Measurements from ENCODE around the gene TTC33. TPM values are rescaled to one million over a fixed set of nuclear protein-coding genes. Genes with fewer than 3 reads are reported as not detected.
"Not testable (repeated sequence)": the region's sequence is repeated elsewhere in the genome, so short reads cannot be mapped to it uniquely, and the experiment has no call there.

The TTC33 gene
- total and polyA plus RNA-seq, 7 donors: 11.0 to 38.5 (median 25.3) TPM

GRCh38 chr5:40733879-40734563, 21.7 kb downstream of the TTC33 start:
- intact Hi-C loops (cut with DNase I): loop anchor here in 1 of 2 donors (10.0 kb wide), 1 partner anchor 1019 kb away; no protein-coding TSS in a partner anchor
- Histone ChIP-seq H3K4me1 (peaks cover 13% of the 10 kb centered on the region), H3K27me3 (ENCODE audit: insufficient read depth in 3 of 3, low read length in 2 of 3) (no peaks in the 10 kb centered on the region), H3K9me3 (no peaks in the 10 kb centered on the region), H3K4me3 (no peak overlapping the region), H3K36me3 (ENCODE audit: insufficient read depth in 1 of 2, low read depth in 1 of 2) (peaks cover 0 to 6% of the 10 kb centered on the region in 2 donors), H3K27ac (no peak overlapping the region)
- WGBS, 3 donors: 37 to 46% (median 39%) methylated on average over 3 of the region's 3 CpGs
- ATAC-seq: peak in 1 of 4 donors; percentile 47
- TF ChIP-seq CTCF (IDR thresholded peaks at IDR 0.05): no peak
- no peak for DNase-seq

- H3K27me3 ChIP-seq (ENCODE audit: insufficient read depth in 3 of 3, low read length in 2 of 3): no peaks in the 10 kb centered on the region
- peaks cover 13% of the 10 kb centered on the region for H3K4me1 ChIP-seq
- intact Hi-C loops (cut with DNase I): loop anchor here in 1 of 2 donors (10.0 kb wide), 1 partner anchor 1019 kb away; no protein-coding TSS in a partner anchor
- H3K4me3 ChIP-seq: no peak overlapping the region
- DNase-seq: no peak
- H3K36me3 ChIP-seq (ENCODE audit: insufficient read depth in 1 of 2, low read depth in 1 of 2): peaks cover 0 to 7% of the 10 kb centered on the region in 2 donors
- 80 to 93% (median 87%) methylated on average over 2 of the region's 2 CpGs for WGBS, 3 donors
- no peak for ATAC-seq
- no peaks in the 10 kb centered on the region for H3K9me3 ChIP-seq
- H3K27ac ChIP-seq: no peak overlapping the region
- no peak for TF ChIP-seq CTCF (IDR thresholded peaks at IDR 0.05)
Observed at GRCh38 chr5:40733434-40733833, 22.3 kb downstream of the TTC33 start.

GRCh38 chr5:40722497-40722911, 33.3 kb downstream of the TTC33 start:
- 92 to 94% (median 93%) methylated on average over 27 to 37 of the region's 37 CpGs for WGBS, 3 donors
- H3K27me3 ChIP-seq (ENCODE audit: insufficient read depth in 3 of 3, low read length in 2 of 3); H3K4me1 ChIP-seq; H3K4me3 ChIP-seq; DNase-seq; ATAC-seq; H3K9me3 ChIP-seq; H3K27ac ChIP-seq; intact Hi-C loops (cut with DNase I): not testable (repeated sequence)
- H3K36me3 ChIP-seq (ENCODE audit: insufficient read depth in 1 of 2, low read depth in 1 of 2): peaks cover 3 to 36% of the 10 kb centered on the region in 2 donors

- Histone ChIP-seq H3K4me3 (no peak overlapping the region), H3K27me3 (ENCODE audit: insufficient read depth in 3 of 3, low read length in 2 of 3) (no peaks in the 10 kb centered on the region), H3K4me1 (no peaks in the 10 kb centered on the region), H3K9me3 (no peaks in the 10 kb centered on the region), H3K36me3 (ENCODE audit: insufficient read depth in 1 of 2, low read depth in 1 of 2) (peaks cover 3 to 20% of the 10 kb centered on the region in 2 donors), H3K27ac (no peak overlapping the region)
- intact Hi-C loops (cut with DNase I): no loop called here
- TF ChIP-seq CTCF (IDR thresholded peaks at IDR 0.05): no peak
- no peak for ATAC-seq
- DNase-seq: no peak
Observed at GRCh38 chr5:40720069-40720468, 35.7 kb downstream of the TTC33 start.

- no peak for DNase-seq
- TF ChIP-seq CTCF (IDR thresholded peaks at IDR 0.05): no peak
- Histone ChIP-seq H3K27me3 (ENCODE audit: insufficient read depth in 3 of 3, low read length in 2 of 3) (no peaks in the 10 kb centered on the region), H3K27ac (no peak overlapping the region), H3K36me3 (ENCODE audit: insufficient read depth in 1 of 2, low read depth in 1 of 2) (peaks cover 3 to 10% of the 10 kb centered on the region in 2 donors), H3K4me1 (no peaks in the 10 kb centered on the region), H3K9me3 (no peaks in the 10 kb centered on the region), H3K4me3 (no peak overlapping the region)
- intact Hi-C loops (cut with DNase I): no loop called here
- ATAC-seq: peak in 1 of 4 donors; percentile 44
Observed at GRCh38 chr5:40717281-40717680, 38.5 kb downstream of the TTC33 start.

All from psoas muscle (tissue), 8 donors.